GM18498 (cell line): ENCODE data around the gene SAMD9.
A peak's percentile ranks its signal among the peaks of the same experiment; 100 is the strongest.
"Not testable (repeated sequence)": the region's sequence is repeated elsewhere in the genome, so short reads cannot be mapped to it uniquely, and the experiment has no call there.

ENCODE experiments used
- ATAC-seq: cut with Tn5 transposase; IDR thresholded peaks from one replicate; pipeline ENCODE4 v1.9.1; 2021; ENCODE audit warnings: mild to moderate bottlenecking, moderate library complexity; ENCODE audit not compliant: unreplicated experiment

SAMD9 gene

DNA sequence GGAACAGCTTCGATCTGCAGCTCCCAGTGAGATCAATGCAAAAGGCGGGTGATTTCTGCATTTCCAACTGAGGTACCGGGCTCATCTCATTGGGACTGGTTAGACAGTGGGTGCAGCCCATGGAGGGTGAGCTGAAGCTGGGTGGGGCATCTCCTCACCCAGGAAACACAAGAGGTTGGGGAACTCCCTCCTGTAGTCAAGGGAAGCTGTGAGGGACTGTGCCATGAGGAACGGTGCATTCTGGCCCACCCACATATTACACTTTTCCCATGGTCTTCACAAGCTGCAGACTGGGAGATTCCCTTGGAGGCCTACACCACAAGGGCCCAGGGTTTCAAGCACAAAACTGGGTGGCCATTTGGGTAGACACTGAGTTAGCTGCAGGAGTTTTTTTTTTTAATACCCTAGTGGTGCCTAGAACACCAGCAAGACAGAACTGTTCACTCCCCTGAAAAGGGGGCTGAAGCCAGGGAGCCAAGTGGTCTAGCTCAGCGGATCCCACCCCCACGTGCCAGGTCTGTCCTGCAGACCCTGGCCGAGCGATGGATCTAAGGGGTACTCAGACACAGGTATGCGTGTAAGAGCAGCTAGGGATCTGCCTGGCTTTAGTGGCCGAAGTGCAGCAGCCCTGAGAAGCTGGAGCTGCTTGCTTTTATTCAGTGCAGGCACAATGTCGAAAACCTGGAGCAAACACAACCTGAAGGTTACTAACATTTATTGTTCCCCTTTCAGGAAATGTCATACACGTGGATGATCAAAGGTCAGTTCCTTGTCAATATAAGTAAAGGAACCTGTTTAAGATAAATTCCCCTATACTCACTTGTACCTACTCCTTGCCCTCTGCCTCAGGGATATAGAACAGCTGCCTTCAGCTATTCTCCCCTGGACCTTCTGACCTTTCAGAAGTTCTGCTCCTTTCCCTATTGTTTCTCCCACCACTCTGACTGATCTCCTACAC, 3.1 kb upstream of the SAMD9 start:
- no peak for ATAC-seq

- ATAC-seq, result no peak
Measured at GRCh38 chr7:93119191-93119905, 1.6 kb upstream of the SAMD9 start.

DNA sequence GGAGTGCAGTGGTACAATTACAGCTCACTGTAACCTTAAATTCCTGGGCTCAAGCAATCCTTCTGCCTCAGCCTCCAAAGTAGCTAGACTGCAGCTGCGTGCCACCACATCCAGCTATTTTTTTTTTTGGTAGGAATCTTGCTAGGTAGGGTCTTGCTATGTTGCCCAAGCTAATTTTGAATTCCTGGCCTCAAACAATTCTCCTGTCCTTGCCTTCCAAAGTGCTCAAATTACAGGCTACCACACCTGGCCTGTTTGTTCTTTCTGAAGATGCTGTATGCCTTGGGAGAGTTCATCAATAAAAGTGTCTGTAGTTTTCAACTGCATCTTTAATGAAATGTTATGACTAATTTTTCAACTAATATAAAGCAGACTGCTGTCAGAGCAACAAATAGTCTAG, 452 bp downstream of the SAMD9 start:
- no peak for ATAC-seq

- no peak for ATAC-seq
Measured at GRCh38 chr7:93115796-93116195, 2.0 kb downstream of the SAMD9 start.

GRCh38 chr7:93108003-93108402, 9.8 kb downstream of the SAMD9 start:
- no peak for ATAC-seq

DNA sequence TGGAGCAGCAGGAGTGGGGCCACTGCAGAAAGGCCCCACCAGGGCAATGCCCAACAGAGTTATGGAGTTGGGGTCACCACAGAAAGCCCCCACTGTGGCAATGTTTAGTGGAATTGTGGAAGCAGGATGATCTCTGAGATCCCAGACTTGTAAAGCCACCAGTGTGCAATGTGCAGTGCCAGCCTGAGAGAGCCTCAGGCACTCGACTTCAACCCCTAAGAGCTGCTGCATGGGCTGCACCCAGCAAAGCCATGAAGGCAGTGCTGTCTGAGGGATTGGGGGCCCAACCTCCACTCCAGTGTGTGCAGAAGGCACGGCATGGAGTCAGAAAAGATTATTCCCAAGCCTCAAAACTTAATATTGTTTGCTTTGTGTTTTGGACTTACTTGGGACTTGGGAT, 20.4 kb downstream of the SAMD9 start:
- ATAC-seq, result no peak

DNA sequence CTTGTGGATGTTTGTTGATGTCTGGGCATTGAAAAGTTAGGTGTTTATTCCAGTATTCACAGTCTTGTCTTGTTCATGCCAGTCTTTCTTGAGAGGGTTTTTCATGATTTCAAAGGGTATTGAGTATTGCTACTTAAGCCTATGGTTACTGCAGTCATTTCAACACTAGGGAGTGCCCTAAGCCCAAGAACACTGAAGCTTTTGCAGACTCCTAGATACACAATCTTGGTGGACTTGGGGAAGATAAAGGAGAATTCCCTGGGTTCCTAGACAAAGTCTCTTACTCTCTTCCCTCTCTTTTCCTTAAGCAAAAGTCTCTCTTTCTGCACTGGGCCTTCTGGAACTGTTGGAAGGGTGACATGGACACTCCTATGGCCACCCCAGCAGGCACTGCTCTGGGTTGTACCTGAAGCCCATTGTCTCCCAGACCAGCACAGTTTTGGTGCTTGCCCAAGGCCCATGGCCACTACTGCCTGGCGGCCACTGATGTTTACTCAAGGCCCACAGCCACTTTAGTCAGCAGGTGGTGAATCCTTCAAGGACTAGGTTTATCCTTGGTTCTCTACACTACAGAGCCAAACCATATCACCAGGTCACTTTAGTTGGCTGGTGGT, 24.9 kb downstream of the SAMD9 start:
- peak; percentile 86 for ATAC-seq

DNA sequence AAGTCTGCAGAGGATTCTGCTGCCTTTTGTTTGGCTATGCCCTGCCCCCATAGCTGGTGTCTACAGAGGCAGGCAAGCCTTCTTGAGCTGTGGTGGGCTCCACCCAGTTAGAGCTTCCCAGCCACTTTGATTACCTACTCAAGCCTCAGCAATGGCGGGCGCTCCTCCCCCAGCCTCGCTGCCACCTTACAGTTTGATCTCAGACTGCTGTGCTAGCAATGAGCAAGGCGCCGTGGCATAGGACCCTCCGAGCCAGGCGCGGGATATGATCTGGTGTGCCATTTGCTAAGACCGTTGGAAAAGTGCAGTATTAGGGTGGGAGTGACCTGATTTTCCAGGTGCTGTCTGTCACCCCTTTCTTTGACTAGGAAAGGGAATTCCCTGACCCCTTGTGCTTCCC, 44.4 kb downstream of the SAMD9 start:
- not testable (repeated sequence) for ATAC-seq

- ATAC-seq, result no peak
Measured at GRCh38 chr7:93062599-93062998, 55.2 kb downstream of the SAMD9 start.

DNA sequence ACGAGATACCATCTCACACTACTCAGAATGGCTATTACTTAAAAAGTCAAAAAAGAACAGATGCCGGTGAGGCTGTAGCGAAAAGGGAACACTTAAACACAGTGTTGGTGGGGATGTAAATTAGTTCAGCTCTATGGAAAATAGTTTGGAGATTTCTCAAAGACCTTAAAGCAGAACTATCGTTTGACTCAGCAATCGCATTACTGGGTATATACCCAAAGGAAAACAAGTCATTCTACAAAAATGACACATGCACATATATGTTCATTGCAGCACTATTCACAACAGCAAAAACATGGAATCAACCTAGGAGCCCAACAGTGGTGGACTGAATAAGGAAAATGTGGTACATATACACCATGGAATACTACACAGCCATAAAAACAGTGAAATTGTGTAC, 56.9 kb downstream of the SAMD9 start:
- ATAC-seq, result no peak

DNA sequence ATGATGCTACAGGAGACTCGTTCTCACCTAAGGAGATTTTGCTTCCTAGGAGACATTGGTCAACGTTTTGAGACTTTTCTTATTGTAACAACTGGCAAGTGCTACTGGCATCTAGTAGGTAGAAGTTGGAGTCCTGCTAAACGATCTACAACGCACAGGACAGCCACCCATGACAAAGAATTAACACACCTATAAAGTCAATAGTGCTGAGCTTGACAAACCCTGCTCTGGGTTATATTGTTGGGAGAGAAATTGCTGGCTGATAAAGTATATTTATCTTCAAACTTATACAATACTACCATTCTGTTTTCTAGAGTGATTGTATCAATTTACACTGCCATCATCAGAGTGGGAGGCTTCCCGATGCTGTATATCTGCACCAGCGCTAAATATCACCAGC, 57.8 kb downstream of the SAMD9 start:
- ATAC-seq, result no peak

DNA sequence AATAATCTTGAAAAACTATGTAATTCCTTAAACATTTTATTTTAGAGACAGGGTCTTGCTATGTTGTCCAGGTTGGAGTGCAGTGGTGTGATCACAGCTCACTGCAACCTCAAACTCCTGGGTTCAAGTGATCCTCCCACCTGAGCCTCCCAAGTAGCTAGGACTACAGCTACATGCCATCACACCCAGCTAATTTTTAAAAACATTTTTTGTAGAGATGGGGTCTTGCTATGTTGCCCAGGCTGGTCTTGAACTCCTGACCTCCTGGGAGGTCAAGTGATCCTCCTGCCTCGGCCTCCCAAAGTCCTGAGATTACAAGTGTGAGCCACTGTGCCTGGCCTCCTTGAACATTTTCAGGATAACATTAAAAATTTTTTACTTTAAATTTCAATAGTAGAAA, 61.2 kb downstream of the SAMD9 start:
- not testable (repeated sequence) for ATAC-seq

DNA sequence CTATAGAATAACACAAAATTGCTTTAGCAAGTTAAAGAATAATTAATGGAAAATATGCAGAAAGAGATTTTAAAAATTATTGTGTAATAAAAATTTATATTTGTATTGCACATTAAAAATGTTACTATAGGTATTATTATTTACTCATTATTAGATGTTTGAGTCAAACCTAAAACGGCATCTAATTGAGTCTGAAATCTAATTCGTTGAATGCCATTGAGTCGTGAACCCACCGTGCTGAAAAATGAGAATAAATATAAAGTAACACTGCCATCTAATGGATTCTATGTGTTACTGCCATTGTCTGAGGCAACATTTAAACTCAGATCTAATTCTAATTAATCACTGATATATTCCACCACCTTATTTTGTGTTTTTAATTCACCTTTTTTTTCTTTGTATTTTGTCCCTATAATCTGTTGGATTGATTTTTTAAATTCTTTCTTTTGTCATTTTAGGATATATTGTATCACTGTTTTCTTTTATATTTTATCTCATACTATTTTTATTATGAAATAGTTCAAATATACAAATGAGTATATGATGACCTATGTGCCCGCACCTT, 62.2 kb downstream of the SAMD9 start:
- ATAC-seq, result peak; percentile 63

DNA sequence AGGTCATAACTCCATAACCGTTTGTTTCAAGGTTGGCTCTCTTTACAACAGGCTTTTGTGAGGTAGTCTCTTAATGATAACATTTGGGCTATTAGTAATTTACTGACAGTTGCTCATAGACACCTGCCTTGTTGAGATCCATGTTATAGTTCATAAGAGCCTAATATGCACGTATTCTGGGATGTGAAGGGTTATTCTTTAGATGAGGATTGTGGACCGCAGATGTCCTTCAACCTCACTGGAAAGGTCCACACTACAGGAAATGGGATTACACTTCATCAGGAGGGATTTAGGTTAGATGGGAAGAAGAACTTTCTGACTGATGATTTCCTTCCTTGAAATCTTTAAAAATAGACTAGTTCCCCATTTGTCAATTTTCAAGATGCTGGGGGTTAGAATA, 62.8 kb downstream of the SAMD9 start:
- ATAC-seq, result no peak

DNA sequence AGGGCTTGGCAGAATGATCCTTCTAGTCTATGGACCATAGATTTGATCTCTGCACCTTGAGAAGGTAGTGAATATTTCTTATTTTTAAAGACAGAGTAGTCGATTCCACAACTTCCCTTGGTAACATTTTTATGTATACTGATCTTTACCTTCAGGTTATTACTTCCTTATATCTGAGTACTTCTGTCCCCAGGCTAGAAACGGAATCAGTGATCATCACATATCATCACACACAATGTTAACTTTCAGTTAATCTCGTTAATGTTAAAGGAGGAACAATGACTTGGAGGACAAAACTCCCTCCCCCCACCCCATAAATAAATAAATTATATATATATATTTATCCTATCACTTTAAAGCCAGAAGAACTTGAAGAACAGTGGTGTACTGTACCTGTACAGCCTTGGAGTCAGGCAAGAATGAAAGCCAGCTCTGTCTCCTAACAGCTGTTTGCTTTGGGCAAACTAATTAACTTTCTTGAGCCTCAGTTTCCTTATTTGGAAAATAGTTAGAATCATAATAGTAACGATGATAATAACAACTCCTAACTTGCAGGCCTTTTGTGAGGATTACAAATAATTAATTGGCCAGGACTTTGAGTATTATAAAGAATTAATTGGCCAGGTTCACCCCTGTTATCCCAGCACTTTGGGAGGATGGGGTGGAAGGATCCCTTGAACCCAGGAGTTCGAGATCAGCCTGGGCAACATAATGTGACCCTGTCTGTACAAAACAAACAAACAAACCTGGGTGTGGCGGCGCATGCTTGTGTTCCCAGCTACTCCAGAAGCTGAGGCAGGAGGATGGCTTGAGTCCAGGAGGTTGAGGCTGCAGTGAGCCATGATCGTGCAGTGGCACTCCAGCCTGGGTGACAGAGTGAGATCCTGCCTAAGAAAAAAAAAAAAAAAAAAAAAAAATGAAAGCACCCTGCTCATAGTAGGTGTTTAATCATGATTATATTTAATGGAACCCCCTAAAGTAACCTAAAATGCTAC, 63.5 kb downstream of the SAMD9 start:
- no peak for ATAC-seq

GRCh38 chr7:93053209-93053948, 64.4 kb downstream of the SAMD9 start:
- no peak for ATAC-seq

DNA sequence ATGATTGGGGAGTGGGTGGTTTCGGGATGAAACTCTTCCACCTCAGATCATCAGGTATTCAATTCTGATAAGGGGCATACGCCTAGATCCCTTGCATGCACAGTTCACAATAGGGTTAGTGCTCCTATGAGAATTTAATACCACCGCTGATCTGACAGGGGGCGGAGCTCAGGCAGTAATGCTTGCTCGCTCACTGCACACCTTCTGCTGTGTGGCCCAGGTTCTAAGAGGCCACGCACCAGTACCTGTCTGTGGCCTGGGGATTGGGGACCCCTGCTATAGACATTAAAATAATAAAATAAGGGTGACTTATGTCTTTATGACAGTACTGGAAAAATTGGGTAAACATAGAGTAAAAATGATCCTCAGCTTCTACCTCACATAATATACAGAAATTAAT, 66.1 kb downstream of the SAMD9 start:
- no peak for ATAC-seq
